H9 (cell line): Measurements from ENCODE around the gene CASQ2. TPM values are rescaled to one million over a fixed set of nuclear protein-coding genes. Genes with fewer than 3 reads are reported as not detected.

Experiments
- DNase-seq: peaks from one replicate; pipeline ENCODE4 v3.0.0-alpha.2; 2017
- H2AFZ ChIP-seq: one replicate; pipeline ENCODE4 v1.6.1; 2013; ENCODE audit warnings: mild to moderate bottlenecking, low read length, control low read depth, moderate library complexity
- H2AK5ac ChIP-seq: 2 replicates; pipeline ENCODE4 v1.6.1; 2013; ENCODE audit warnings: low read length, control low read depth, mixed read lengths; ENCODE audit not compliant: insufficient read length
- H2BK120ac ChIP-seq: one replicate; pipeline ENCODE4 v1.6.1; 2013; ENCODE audit warnings: low read depth, mild to moderate bottlenecking, low read length, control low read depth, inconsistent platforms; ENCODE audit not compliant: poor library complexity, severe bottlenecking
- H2BK12ac ChIP-seq: 2 replicates; pipeline ENCODE4 v1.6.1; 2013; ENCODE audit warnings: low read length, control low read depth, mixed read lengths, low read depth; ENCODE audit not compliant: insufficient read length
- H2BK15ac ChIP-seq: 2 replicates; pipeline ENCODE4 v1.6.1; 2013; ENCODE audit warnings: low read depth, low read length, control low read depth
- H2BK20ac ChIP-seq: one replicate; pipeline ENCODE4 v1.6.1; 2013; ENCODE audit warnings: low read depth, mild to moderate bottlenecking, low read length, control low read depth, inconsistent platforms; ENCODE audit not compliant: poor library complexity, severe bottlenecking
- H2BK5ac ChIP-seq: 2 replicates; pipeline ENCODE4 v1.6.1; 2013; ENCODE audit warnings: low read length, control low read depth, mixed read lengths; ENCODE audit not compliant: insufficient read length
- H3K14ac ChIP-seq: 2 replicates; pipeline ENCODE4 v1.6.1; 2013; ENCODE audit warnings: low read length, control low read depth; ENCODE audit not compliant: insufficient read depth
- H3K18ac ChIP-seq: 2 replicates; pipeline ENCODE4 v1.6.1; 2013; ENCODE audit warnings: low read depth, mild to moderate bottlenecking, mixed read lengths, low read length, control low read depth; ENCODE audit not compliant: insufficient read length
- H3K23ac ChIP-seq: 2 replicates; pipeline ENCODE4 v1.6.1; 2013; ENCODE audit warnings: low read length, control low read depth, mixed read lengths, low read depth; ENCODE audit not compliant: insufficient read length
- H3K23me2 ChIP-seq: 2 replicates; pipeline ENCODE4 v1.6.1; 2013; ENCODE audit warnings: low read depth, mild to moderate bottlenecking, mixed read lengths, low read length, control low read depth; ENCODE audit not compliant: insufficient read length, poor library complexity, severe bottlenecking
- H3K27ac ChIP-seq: 2 replicates; pipeline ENCODE4 v1.5.1; 2013; ENCODE audit warnings: low read length, control low read depth, mixed read lengths, low read depth; ENCODE audit not compliant: insufficient read length
- H3K27me3 ChIP-seq: 2 replicates; pipeline ENCODE4 v1.6.1; 2013; ENCODE audit warnings: low read length, control low read depth, inconsistent platforms; ENCODE audit not compliant: insufficient read depth
- H3K4ac ChIP-seq: 2 replicates; pipeline ENCODE4 v1.6.1; 2013; ENCODE audit warnings: low read depth, mild to moderate bottlenecking, control low read depth, inconsistent platforms, low read length, moderate library complexity
- H3K4me1 ChIP-seq: 2 replicates; pipeline ENCODE4 v1.6.1; 2013; ENCODE audit warnings: low read length, control low read depth, inconsistent platforms; ENCODE audit not compliant: insufficient read depth
- H3K4me2 ChIP-seq: 2 replicates; pipeline ENCODE4 v1.6.1; 2013; ENCODE audit warnings: low read length, control low read depth, mixed read lengths; ENCODE audit not compliant: insufficient read length, insufficient read depth
- H3K56ac ChIP-seq: 2 replicates; pipeline ENCODE4 v1.6.1; 2013; ENCODE audit warnings: low read depth, mild to moderate bottlenecking, mixed read lengths, low read length, control low read depth; ENCODE audit not compliant: insufficient read length
- H3K79me1 ChIP-seq: 2 replicates; pipeline ENCODE4 v1.6.1; 2013; ENCODE audit warnings: low read depth, mild to moderate bottlenecking, moderate library complexity, low read length, control low read depth, inconsistent platforms; ENCODE audit not compliant: insufficient read depth, poor library complexity, severe bottlenecking
- H3K79me2 ChIP-seq: 2 replicates; pipeline ENCODE4 v1.6.1; 2013; ENCODE audit warnings: low read length, control low read depth, inconsistent platforms; ENCODE audit not compliant: insufficient read depth
- H3K9ac ChIP-seq: 2 replicates; pipeline ENCODE4 v1.6.1; 2013; ENCODE audit warnings: low read length, control low read depth, mixed read lengths; ENCODE audit not compliant: insufficient read length; ENCODE audit errors: extremely low read depth
- H3K9me3 ChIP-seq: one replicate; pipeline ENCODE4 v1.6.1; 2013; ENCODE audit warnings: low read depth, low read length, inconsistent platforms; ENCODE audit not compliant: control insufficient read depth
- H3T11ph ChIP-seq: one replicate; pipeline ENCODE4 v1.6.1; 2013; ENCODE audit warnings: mild to moderate bottlenecking, low read length, control low read depth, inconsistent platforms
- H4K20me1 ChIP-seq: one replicate; pipeline ENCODE4 v1.6.1; 2013; ENCODE audit not compliant: control insufficient read depth, insufficient read length, insufficient read depth
- H4K5ac ChIP-seq: 2 replicates; pipeline ENCODE4 v1.6.1; 2013; ENCODE audit warnings: low read depth, mild to moderate bottlenecking, mixed read lengths, low read length, control low read depth; ENCODE audit not compliant: insufficient read length
- H4K8ac ChIP-seq: replicated peaks from 2 replicates; pipeline ENCODE4 v1.6.1; 2013; ENCODE audit warnings: low read length, control low read depth, mixed read lengths, low read depth; ENCODE audit not compliant: insufficient read length
- H4K91ac ChIP-seq: 2 replicates; pipeline ENCODE4 v1.6.1; 2013; ENCODE audit warnings: low read depth, mild to moderate bottlenecking, moderate library complexity, mixed read lengths, low read length, control low read depth; ENCODE audit not compliant: insufficient read length
- H3K27ac Mint-ChIP-seq, 3 experiments: 2 replicates in 2 of 3; 3 replicates in 1 of 3; pipeline ENCODE4 v1.8.0; 2020 to 2021; ENCODE audit warnings: mixed read lengths in 3 of 3, mild to moderate bottlenecking in 1 of 3, moderate library complexity in 1 of 3
- H3K27me3 Mint-ChIP-seq: 2 replicates; pipeline ENCODE4 v1.8.0; 2021; ENCODE audit warnings: low read depth, mild to moderate bottlenecking, moderate library complexity, mixed read lengths
- H3K36me3 Mint-ChIP-seq, 3 experiments: 2 replicates in 2 of 3; 3 replicates in 1 of 3; pipeline ENCODE4 v1.8.0; 2020 to 2021; ENCODE audit warnings: low read depth in 3 of 3, mixed read lengths in 3 of 3; ENCODE audit not compliant: insufficient read depth in 1 of 3
- H3K4me1 Mint-ChIP-seq, 2 experiments: 2 replicates each; pipeline ENCODE4 v1.8.0; 2020; ENCODE audit warnings: mixed read lengths in 2 of 2
- H3K4me3 Mint-ChIP-seq, 2 experiments: 2 replicates in 1 of 2; 3 replicates in 1 of 2; pipeline ENCODE4 v1.8.0; 2020 to 2021; ENCODE audit warnings: mild to moderate bottlenecking in 2 of 2, mixed read lengths in 2 of 2, moderate library complexity in 1 of 2
- H3K9me3 Mint-ChIP-seq, 2 experiments: 2 replicates in 1 of 2; 3 replicates in 1 of 2; pipeline ENCODE4 v1.8.0; 2020; ENCODE audit warnings: mild to moderate bottlenecking in 2 of 2, mixed read lengths in 2 of 2, moderate library complexity in 1 of 2
- WGBS: extraction: QIAGEN DNeasy Blood & Tissue Kit; methylation state at CpG from one replicate; pipeline ENCODE4 v1.1.7; 2013; ENCODE audit warnings: missing lambda C conversion rate, low lambda C conversion rate, mixed read lengths; ENCODE audit not compliant: insufficient read length; ENCODE audit errors: extremely low coverage; 5-methylcytosine and 5-hydroxymethylcytosine counted together
- total RNA-seq: library from RNA; stranded (reverse); gene quantifications from 2 replicates; pipeline ENCODE4 v1.2.1, GENCODE V29; 2021
- TF ChIP-seq, protein P1 (sequence below): fragments of 200-600 bp; sonication (generic); conservative IDR thresholded peaks from 3 replicates; pipeline ENCODE4 v1.8.0; 2021; ENCODE audit warnings: antibody characterized with exemption, mild to moderate bottlenecking

The CASQ2 gene
- total RNA-seq, 1 experiment from 2014 or later, result not detected

DNA sequence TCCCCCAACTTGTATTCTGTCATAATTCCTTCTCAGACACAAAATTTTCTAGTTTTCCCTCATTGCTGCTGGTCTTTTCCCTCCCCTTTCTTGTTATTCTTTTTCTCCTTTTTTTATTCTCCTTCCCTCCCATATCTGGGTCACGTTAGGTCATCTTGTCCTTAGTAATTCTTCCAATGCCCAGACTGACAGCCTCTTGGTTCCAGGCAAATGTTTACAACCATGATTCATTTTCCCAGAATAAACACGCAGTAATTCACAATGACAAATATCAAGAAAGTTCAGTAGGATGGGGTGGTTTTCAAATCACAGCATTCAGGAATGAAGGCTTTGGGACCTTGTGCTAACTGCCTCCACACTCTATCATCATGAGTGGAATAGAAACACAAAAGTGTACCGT, 47.2 kb upstream of the CASQ2 start:
- no CpG with 5 or more reads among the region's 3 CpGs for whole genome bisulfite sequencing
- no peak overlapping the region for H3K27ac Mint-ChIP-seq

More for the DNA sequence above, 47.2 kb upstream of the CASQ2 start:
- TF ChIP-seq, protein P1, sequence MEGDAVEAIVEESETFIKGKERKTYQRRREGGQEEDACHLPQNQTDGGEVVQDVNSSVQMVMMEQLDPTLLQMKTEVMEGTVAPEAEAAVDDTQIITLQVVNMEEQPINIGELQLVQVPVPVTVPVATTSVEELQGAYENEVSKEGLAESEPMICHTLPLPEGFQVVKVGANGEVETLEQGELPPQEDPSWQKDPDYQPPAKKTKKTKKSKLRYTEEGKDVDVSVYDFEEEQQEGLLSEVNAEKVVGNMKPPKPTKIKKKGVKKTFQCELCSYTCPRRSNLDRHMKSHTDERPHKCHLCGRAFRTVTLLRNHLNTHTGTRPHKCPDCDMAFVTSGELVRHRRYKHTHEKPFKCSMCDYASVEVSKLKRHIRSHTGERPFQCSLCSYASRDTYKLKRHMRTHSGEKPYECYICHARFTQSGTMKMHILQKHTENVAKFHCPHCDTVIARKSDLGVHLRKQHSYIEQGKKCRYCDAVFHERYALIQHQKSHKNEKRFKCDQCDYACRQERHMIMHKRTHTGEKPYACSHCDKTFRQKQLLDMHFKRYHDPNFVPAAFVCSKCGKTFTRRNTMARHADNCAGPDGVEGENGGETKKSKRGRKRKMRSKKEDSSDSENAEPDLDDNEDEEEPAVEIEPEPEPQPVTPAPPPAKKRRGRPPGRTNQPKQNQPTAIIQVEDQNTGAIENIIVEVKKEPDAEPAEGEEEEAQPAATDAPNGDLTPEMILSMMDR, result no peak
- H3K18ac ChIP-seq, result no peak overlapping the region
- H3K23ac ChIP-seq, result no peak overlapping the region
- no peak overlapping the region for H3K4ac ChIP-seq
- H3K4me2 ChIP-seq, result no peak overlapping the region
- H3K23me2 ChIP-seq, result no peaks in the 10 kb centered on the region
- no peaks in the 10 kb centered on the region for H3K4me1 ChIP-seq
- H3K4me1 Mint-ChIP-seq, result no peaks in the 10 kb centered on the region
- H3K79me1 ChIP-seq, result no peaks in the 10 kb centered on the region
- H3K4me3 Mint-ChIP-seq, result no peak overlapping the region
- no peak overlapping the region for H3K27ac ChIP-seq
- no peak overlapping the region for H3K56ac ChIP-seq
- H3K27me3 ChIP-seq, result no peaks in the 10 kb centered on the region
- H3K36me3 Mint-ChIP-seq, result no peaks in the 10 kb centered on the region
- no peak overlapping the region for H4K5ac ChIP-seq
- DNase-seq, result no peak
- no peaks in the 10 kb centered on the region; the same call in 1 of the 2 replicates for H3K27me3 Mint-ChIP-seq
- no peak overlapping the region for H2BK15ac ChIP-seq
- no peak overlapping the region for H3K9ac ChIP-seq
- no peaks in the 10 kb centered on the region for H3K79me2 ChIP-seq
- no peaks in the 10 kb centered on the region; a peak in 1 of 5 replicates for H3K9me3 Mint-ChIP-seq
- no peaks in the 10 kb centered on the region for H4K20me1 ChIP-seq
- no peak overlapping the region for H3T11ph ChIP-seq
- no peaks in the 10 kb centered on the region for H3K9me3 ChIP-seq
- H3K14ac ChIP-seq, result no peak overlapping the region
- H4K8ac ChIP-seq, result no peak overlapping the region
- no peak overlapping the region for H2BK5ac ChIP-seq
- H2AK5ac ChIP-seq, result no peak overlapping the region
- H2BK20ac ChIP-seq, result no peak overlapping the region
- no peak overlapping the region for H2BK120ac ChIP-seq
- H2BK12ac ChIP-seq, result no peak overlapping the region
- H4K91ac ChIP-seq, result no peak overlapping the region
- no peak overlapping the region for H2AFZ ChIP-seq
